GM18507 (cell line): ENCODE measurements around the gene EMP2.
"Not testable (repeated sequence)": the region's sequence is repeated elsewhere in the genome, so short reads cannot be mapped to it uniquely, and the experiment has no call there.

Experiments
- DNase-seq: peaks from one replicate; pipeline ENCODE4 v3.0.0; 2011; ENCODE audit warnings: low read depth; ENCODE audit not compliant: insufficient read length; ENCODE audit errors: extremely low spot score
- FAIRE-seq: peaks from 2 replicates; lab custom pipeline; 2011; peaks lifted over from hg19 to GRCh38; lab: Jason Lieb, UNC

The EMP2 gene

GRCh38 chr16:10530685-10531084 lies 49.7 kb downstream of the EMP2 start:
- FAIRE-seq, result no peak

GRCh38 chr16:10529895-10530669 lies 50.3 kb downstream of the EMP2 start:
- FAIRE-seq (no peak), DNase-seq (no peak)

More at GRCh38 chr16:10530685-10531084, 49.7 kb downstream of the EMP2 start:
- DNase-seq, result no peak

DNA sequence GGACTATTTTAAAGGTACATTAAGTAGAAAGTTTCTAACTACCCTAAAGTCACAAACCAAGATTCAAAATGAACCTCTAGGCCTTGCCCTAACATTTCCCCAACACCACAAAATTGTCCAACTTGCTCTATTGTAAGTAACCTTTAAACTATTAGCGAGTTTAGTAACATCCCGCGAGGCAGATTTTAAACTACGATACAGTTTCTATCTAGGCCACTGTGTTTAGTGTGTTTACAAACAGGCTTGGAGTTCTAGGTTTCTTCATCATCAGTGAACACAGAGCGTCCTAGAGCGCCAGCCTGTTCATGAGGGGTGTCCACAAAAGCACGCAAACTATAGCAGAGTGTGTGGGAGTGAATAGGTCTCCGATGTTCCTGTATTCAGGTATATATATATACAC lies 51.8 kb downstream of the EMP2 start:
- no peak for FAIRE-seq
- no peak for DNase-seq

DNA sequence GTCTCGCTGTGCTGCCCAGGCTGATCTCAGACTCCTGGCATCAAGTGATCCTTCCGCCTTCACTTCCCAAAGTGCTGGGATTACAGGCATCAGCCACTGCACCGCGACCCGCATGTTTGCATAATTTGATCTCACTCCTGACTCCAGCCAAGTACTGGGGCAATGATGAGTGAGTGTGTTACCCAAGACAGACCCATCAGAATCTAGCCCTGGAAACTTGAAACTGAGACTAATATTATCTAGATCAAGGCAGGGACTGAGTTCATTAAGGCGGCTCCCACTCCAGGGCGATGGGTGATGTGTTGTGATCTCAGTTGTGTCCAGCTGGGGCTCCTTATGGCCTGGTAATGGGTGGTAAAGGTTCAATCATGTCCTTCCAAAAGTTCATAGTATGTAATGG lies 53.4 kb downstream of the EMP2 start:
- FAIRE-seq (no peak), DNase-seq (no peak)

DNA sequence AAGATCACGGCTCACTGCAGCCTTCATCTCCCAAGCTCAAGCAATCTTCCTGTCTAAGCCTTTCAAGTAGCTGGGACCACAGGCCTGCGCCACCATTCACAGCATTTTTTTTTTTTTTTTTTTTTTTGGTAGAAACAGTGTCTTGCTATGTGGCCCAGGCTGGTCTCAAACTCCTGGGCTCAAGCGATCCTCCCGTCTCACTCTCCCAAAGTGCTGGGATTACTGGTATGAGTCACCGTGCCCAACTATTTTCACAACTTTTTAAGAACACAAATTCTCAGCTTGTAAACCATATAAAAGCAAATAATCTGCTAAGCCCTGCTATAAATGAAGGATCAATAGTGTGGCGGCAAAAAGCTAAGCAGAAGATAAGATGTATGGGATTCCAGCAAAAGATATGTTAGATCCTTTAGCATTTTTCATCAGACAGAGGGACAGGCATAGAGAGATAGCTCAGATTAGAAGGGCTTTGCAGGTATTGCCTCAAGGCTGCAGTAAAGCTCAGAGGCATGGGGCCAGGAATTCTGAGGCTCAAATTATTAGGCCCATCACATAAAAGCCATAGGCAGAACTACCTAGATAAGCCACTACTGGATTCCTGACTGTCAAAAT lies 55.1 kb downstream of the EMP2 start:
- no peak for FAIRE-seq

DNA sequence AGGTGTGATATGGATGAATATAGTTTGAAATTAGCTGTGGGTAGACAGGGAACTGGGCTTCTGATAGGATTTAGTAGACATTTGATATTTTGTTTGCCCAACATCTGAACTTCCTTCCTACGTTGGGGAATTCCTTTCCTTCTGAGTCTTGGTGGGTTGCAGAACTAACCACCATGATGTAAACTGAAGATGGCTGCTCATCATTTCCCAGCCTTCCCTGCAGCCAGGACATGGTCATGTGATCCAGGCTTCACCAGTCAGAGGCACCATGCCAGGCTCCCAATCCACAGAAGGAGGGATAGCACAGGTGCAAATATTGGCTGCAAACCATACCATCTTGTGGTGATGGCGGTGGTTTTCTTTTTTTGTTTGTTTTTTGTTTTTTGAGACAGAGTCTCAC lies 57.4 kb downstream of the EMP2 start:
- DNase-seq, result no peak
- FAIRE-seq, result no peak

More for the DNA sequence above, 55.1 kb downstream of the EMP2 start:
- no peak for DNase-seq

DNA sequence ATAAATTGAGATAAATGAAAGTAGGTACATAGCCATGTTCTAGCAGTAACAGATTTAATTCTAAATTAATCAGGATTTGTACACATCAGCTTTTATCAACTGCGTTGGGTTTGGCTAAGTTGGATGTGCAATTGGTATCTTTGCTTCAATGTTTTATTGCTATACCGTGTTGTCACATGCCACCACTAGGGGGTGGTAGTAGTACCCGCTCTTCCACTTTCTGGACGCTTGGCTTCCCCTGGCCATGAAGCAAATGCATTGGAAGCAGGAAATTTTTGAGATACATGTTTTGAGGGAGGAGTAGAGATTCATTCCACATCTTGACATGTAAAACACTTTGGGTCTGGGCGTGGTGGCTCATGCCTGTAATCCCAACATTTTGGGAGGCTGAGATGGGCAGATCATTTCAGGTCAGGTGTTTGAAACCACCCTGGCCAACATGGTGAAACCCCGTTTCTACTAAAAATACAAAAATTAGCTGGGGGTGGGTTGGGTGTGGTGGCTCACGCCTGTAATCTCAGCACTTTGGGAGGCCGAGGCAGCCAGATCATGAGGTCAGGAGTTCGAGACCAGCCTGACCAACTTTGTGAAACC lies 58.6 kb downstream of the EMP2 start:
- DNase-seq, result peak; percentile 39
- FAIRE-seq, result peak; percentile 78

DNA sequence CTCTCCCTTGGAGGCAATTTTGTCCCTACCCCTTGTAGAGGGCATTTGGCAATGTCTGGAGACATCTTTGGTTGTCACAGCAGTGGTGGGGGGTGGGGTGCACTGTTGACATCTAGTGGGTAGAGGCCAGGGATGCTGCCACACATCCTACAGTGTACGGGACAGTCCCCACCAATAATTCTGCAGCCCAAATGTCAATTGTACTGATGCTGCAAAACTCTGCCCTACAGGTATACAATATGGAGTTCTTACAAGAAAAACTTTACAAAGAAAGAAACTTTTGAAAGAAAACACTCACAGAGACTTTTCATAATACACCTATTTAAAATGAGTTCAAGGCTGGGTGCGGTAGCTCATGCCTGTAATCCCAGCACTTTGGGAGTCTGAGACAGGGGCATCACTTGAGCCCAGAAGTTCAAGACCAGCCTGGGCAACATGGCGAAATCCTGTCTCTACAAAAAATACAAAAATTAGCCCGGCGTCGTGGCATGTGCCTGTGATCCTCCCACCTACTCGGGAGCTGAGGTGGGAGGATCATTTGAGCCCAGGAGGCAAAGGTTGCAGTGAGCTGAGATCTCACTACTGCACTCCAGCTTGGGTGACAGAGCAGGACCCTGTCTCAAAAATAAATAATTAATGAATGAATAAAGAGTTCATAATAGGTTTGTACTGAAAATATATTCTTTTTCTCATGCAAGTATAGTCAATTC lies 59.4 kb downstream of the EMP2 start:
- DNase-seq (no peak), FAIRE-seq (no peak)

- FAIRE-seq (no peak), DNase-seq (no peak)
Observed at GRCh38 chr16:10519929-10520868, 60.2 kb downstream of the EMP2 start.

DNA sequence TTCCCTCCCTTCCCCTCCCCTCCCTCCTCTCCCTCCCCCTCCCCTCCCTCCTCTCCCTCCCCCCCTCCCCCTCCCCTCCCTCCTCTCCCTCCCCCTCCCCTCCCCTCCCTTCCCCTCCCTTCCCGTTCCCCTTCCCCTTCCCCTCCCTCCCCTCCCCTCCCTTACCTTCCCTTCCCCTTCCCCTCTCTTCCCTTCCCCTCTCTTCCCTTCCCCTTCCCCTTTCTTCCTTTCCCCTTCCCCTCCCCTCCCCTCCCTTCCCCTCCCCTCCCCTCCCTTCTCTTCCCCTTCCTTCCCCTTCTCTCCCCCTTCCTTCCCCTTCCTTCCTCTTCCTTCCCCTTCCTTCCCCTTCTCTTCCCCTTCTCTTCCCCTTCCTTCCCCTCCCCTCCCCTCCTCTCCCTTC lies 61.1 kb downstream of the EMP2 start:
- DNase-seq, result no peak
- FAIRE-seq, result no peak

- FAIRE-seq, result no peak
- DNase-seq, result no peak
Observed at GRCh38 chr16:10518479-10519041, 61.8 kb downstream of the EMP2 start.

DNA sequence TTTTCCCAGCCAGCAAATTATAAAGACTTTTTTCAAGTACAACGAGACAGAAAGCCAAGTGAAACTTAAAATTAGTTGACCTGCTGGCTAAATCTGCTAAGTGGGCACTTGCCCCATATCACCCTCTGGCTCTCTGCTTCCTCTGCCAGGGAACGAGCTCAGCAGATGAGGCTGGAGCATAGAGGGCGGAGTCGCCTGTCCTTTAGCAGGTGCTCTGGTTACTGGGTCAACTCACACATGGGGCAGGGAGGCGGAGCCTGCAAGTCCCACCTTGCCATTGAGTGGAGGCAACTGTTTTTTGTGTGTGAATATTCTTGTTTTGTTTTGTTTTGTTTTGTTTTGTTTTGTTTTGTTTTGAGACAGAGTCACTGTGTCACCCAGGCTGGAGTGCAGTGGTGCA lies 62.5 kb downstream of the EMP2 start:
- DNase-seq, result no peak
- no peak for FAIRE-seq

DNA sequence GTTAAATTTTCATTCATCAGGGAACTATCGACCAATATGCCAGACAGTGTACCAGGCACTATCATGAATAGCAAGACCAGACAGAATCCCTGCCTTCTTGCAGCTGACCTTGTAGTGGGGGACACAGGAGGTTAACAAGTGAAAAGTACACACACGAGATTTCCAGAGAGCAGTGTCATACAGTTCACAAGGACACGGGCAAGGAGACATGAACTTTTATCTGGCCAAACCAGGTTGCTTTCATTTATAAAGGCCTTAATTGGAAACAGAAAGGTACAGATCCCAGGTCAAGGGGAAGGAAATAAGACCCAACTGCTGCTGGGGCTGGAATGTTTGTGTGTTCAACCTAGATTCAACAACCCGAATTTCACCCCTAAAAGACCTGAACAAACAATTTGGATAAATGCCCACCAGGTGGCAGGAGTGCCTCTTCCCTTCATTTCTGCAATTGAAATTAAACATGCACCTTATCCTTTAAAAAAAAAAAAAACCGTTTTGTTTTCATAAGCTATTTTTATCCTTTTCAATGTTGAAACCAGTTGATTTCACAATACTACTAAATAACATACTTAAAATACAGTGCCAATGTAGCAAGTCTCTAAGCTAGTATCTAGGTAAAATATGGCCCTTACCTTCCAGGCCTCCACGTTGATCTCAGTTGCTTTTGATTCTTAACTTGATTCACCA lies 65.9 kb downstream of the EMP2 start:
- FAIRE-seq, result peak; percentile 79
- DNase-seq, result peak; percentile 14

DNA sequence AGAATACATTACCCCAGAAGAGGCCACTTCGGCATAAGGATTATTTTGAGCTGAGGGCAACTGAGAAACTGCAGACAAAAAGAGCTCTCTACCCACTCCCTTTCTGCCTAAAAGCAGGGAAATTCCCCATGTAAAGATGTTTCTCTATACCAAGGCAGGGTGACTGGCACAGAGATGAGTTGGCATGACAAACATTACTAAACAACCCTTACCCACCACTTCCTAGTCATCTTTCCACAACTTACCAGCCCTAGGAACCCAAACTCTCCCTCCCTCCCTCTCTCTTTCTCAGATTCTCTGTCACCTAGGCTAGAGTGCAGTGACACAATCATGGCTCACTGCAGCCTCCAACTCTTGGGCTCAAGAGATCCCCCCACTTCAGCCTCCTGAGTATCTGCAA lies 68.6 kb downstream of the EMP2 start:
- FAIRE-seq (no peak), DNase-seq (no peak)

DNA sequence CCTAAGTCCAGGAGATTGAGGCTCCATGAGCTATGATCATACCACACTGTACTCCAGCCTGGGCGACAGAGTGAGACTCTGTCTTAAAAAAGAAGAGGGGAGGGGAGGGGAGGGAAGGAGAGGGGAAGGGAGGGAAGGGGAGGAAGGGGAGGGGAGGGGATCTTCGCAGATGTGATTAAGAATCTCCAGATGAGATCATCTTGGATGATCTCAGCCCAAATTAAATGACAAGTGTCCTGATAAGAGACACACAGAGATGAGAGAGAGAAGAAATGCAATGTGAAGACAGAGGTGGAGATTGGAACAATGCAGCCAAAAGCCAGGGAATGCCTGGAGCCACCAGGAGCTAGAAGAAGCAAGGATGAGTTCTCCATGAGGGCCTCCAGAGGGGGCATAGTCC lies 70.1 kb downstream of the EMP2 start:
- FAIRE-seq (no peak), DNase-seq (no peak)

DNA sequence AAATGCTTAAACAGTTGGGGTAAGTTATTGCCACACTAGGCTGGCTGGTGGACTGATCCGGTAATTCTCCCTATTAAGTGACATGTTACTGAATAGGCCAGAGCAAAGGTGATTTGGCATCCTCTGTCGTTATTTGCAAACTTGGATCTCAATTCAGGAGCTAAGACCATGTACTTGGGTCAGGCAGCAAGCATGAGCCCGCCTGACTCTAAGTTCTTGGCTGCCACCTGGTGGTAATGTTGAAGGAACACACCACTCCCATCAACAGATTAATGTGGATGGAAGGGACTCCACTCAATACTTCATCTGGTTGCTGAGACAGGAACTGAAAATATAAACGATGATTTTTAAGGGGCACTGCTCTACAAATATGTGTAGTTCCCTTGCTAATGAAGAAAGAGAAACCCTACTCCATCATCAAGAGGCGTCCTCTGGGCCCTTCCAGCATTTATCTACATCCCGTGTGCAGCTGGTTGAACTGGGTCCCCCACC lies 70.8 kb downstream of the EMP2 start:
- FAIRE-seq, result peak; percentile 94
- peak; percentile 68 for DNase-seq

GRCh38 chr16:10505286-10505685 lies 75.1 kb downstream of the EMP2 start:
- DNase-seq, FAIRE-seq: not testable (repeated sequence)

DNA sequence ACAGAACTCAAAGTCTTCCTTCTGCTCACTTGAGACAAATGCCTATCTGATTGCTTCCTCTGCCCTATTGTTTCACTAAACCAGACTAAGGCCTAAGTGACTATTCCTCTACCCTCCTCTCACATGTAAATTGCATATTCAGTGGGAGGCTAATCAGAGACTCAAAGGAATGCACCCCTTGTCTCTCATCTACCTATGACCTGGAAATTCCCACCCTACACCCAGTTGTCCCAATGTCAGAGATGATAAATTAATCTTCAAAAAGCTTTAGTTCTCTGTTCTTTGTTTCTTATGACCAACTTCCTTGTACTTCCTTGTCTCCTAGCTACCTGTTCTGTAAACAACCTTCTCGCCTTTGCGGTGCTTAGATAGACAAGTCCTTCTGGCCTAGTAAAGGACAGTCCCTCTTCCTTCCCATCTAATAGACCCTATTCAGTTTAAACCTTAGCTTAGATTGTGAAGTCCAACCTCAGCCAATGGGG lies 76.0 kb downstream of the EMP2 start:
- FAIRE-seq (no peak), DNase-seq (no peak)
